Central memory CD8-positive, alpha-beta T cell (primary cell): ENCODE results near the gene PACRG.

ENCODE experiments used
- ATAC-seq: fragments of 150-1000 bp; cut with Tn5 transposase; replicated peaks from 2 replicates; pipeline ENCODE4 v1.10.0; 2022; ENCODE audit warnings: mild to moderate bottlenecking, moderate FRiP score, moderate number of reproducible peaks; ENCODE audit not compliant: poor library complexity, severe bottlenecking; ENCODE audit errors: extremely low read depth
- DNase-seq, 2 donors: peaks; one replicate each; pipeline ENCODE4 v3.0.0; 2021; ENCODE audit warnings: low spot score in 2 of 2
- H3K27ac Mint-ChIP-seq: one replicate; pipeline ENCODE4 v1.8.0; 2022; ENCODE audit warnings: low read depth, mild to moderate bottlenecking, moderate library complexity, mixed read lengths
- H3K27me3 Mint-ChIP-seq: one replicate; pipeline ENCODE4 v1.8.0; 2022; ENCODE audit warnings: mixed read lengths
- H3K36me3 Mint-ChIP-seq: one replicate; pipeline ENCODE4 v1.8.0; 2022; ENCODE audit warnings: mild to moderate bottlenecking, moderate library complexity, mixed read lengths; ENCODE audit not compliant: insufficient read depth
- H3K4me1 Mint-ChIP-seq: one replicate; pipeline ENCODE4 v1.8.0; 2022; ENCODE audit warnings: mixed read lengths
- H3K4me3 Mint-ChIP-seq: one replicate; pipeline ENCODE4 v1.8.0; 2022; ENCODE audit warnings: mild to moderate bottlenecking, moderate library complexity, mixed read lengths
- H3K9me3 Mint-ChIP-seq: one replicate; pipeline ENCODE4 v1.8.0; 2022; ENCODE audit warnings: mixed read lengths

The PACRG gene

DNA sequence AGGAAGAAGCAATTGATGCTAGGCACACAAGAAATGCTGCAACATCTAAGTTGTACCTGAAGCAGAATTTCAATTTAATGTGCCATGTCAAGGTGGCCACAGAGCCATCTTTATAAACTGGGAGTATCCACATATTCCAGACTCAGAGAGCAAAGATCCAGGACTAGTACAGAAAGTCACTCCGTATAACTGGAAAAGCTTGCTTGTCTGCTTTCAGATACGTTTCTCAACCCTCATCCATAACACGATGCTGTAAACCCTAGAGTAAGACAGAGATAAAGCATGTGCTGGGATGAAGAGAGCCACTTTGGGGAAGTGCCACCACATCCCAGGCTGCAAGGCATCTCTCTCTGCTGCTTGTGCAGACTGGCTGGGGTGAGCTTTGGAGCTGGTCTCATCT lies 134.7 kb downstream of the PACRG start:
- Mint-ChIP-seq H3K27me3 (no peaks in the 10 kb centered on the region), H3K4me1 (no peaks in the 10 kb centered on the region), H3K36me3 (no peaks in the 10 kb centered on the region), H3K9me3 (no peaks in the 10 kb centered on the region), H3K27ac (no peak overlapping the region), H3K4me3 (no peak overlapping the region)
- DNase-seq = no peak
- ATAC-seq = no peak

DNA sequence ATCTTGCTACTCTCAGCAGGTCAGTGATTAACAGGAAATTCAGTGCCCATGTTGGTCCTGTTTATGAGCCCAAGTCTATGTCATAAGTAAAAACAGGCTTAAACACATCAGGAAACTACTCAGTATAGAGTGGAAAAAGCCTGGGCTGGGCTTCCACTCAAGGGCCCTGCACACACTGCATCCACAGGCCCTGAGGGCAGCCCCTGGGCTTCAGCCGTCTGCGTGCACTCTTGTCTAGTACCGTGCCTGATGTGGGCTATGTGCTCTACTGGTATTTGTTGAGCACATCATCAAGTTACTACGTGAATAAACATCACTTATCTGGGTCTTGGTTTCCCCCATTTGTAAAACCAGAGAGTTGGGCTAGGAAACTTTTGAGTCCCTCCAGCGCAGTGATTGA lies 135.2 kb downstream of the PACRG start:
- no peak for DNase-seq
- Mint-ChIP-seq H3K27ac (no peak overlapping the region), H3K4me1 (no peaks in the 10 kb centered on the region), H3K4me3 (no peak overlapping the region), H3K36me3 (no peaks in the 10 kb centered on the region), H3K27me3 (no peaks in the 10 kb centered on the region), H3K9me3 (no peaks in the 10 kb centered on the region)
- no peak for ATAC-seq

DNA sequence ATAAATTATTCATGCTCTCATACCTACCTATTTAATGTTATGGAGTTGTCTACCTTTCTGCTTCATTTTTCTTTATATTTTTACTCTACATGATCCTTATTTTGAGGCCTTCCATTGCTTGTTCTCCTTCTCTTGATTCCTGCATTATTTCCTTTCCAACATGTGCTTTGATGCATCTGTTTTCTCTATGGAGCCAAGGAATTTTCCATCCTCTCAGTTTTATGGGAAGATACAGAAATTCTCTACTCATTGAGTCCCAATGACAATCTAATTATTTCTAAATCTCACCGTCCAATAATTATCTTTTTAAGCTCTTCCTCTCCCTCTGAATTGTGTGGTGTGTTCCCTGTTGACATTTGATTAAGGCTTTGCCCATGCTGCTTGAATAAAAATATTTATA lies 136.0 kb downstream of the PACRG start:
- no peak for ATAC-seq

DNA sequence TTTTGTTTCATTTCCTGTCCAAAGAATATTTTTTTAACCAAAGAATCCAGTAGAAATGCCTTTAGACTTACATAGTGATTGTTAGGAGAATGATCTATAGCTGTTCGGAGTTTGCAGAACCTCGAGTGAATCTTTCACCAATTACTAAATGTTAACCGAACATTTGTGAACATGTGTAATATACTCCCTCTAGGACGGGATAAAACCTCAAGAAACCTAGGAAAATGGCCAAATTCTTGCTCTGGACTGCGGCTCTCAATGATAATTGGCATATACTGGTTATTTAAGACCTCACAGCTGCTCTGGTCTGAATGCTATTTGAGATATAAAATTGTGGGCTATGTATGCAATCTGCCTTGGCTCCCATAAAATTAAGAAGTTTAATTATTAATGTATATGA lies 137.1 kb downstream of the PACRG start:
- Mint-ChIP-seq H3K27ac (no peak overlapping the region), H3K4me3 (no peak overlapping the region), H3K27me3 (no peaks in the 10 kb centered on the region), H3K4me1 (no peaks in the 10 kb centered on the region), H3K36me3 (no peaks in the 10 kb centered on the region), H3K9me3 (no peaks in the 10 kb centered on the region)
- DNase-seq (no peak), ATAC-seq (no peak)

More for the DNA sequence above, 136.0 kb downstream of the PACRG start:
- no peaks in the 10 kb centered on the region for H3K4me1 Mint-ChIP-seq
- no peak overlapping the region for H3K4me3 Mint-ChIP-seq
- H3K36me3 Mint-ChIP-seq = no peaks in the 10 kb centered on the region
- H3K9me3 Mint-ChIP-seq = no peaks in the 10 kb centered on the region
- H3K27me3 Mint-ChIP-seq = no peaks in the 10 kb centered on the region
- no peak overlapping the region for H3K27ac Mint-ChIP-seq
- DNase-seq = no peak

DNA sequence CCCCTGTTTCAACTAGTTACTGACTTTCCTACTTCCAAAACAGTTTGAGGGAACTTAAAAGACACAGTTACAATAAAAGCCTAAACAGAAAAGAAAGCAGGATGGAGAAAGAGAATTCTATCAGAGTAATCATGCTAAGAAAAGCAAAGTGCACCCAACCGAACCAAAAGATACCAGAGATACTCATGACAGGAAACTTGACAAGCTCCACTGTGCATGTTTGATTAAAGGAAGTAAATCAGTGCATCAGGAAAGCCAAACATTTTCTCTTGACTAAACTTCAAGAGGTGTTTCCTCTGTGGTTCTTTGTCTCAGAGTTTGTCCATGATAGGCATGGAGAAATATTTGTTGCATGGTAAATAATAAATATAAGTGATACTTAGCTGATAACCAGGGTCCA lies 138.9 kb downstream of the PACRG start:
- Mint-ChIP-seq H3K4me1 (no peaks in the 10 kb centered on the region), H3K9me3 (no peaks in the 10 kb centered on the region), H3K4me3 (no peak overlapping the region), H3K27me3 (no peaks in the 10 kb centered on the region), H3K36me3 (no peaks in the 10 kb centered on the region), H3K27ac (no peak overlapping the region)
- no peak for ATAC-seq
- DNase-seq = no peak

DNA sequence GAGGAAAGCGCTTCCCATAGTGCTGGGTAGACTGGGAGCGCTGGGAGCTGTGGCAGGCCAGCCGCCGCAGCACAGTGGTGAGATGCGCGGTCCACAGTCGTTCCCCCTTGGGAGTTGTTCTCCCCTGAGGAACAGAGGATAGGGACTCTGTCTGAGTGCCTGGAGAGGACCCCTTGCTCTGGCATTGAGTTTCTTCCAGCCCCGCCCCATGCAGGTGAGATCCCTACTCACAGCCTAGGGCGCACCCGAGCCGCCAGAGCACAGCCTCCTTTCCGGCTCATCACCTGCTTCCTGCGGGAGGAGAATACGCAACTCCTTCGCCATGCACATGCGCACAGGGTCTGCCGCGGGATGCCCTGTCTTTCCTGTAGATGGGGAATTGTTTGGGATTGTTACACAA lies 140.6 kb downstream of the PACRG start:
- H3K9me3 Mint-ChIP-seq = no peaks in the 10 kb centered on the region
- no peak for ATAC-seq
- H3K4me1 Mint-ChIP-seq = no peaks in the 10 kb centered on the region
- no peak overlapping the region for H3K4me3 Mint-ChIP-seq
- DNase-seq = no peak
- no peak overlapping the region for H3K27ac Mint-ChIP-seq
- H3K36me3 Mint-ChIP-seq = no peaks in the 10 kb centered on the region
- no peaks in the 10 kb centered on the region for H3K27me3 Mint-ChIP-seq

DNA sequence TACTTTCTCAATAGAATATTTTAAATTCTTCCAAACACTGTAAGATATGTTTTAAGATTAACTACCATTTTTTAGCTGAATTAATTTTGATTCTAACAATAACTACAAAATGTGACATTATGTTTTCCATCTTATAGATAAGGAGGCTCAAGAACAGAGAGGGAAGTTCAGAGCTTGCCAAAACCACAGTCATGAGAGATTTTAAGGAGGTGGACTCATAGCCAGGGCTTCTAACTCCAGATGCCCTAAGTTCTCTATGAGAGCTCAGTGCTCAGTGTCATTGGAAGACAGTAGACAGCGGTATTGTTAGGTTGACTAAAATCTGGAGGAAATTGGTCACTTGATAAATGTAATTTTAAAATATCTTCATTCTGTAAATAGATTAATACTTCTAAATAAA lies 144.2 kb downstream of the PACRG start:
- no peaks in the 10 kb centered on the region for H3K4me1 Mint-ChIP-seq
- no peak for DNase-seq
- H3K27me3 Mint-ChIP-seq = no peaks in the 10 kb centered on the region
- H3K4me3 Mint-ChIP-seq = no peak overlapping the region
- no peak for ATAC-seq
- H3K36me3 Mint-ChIP-seq = no peaks in the 10 kb centered on the region
- no peak overlapping the region for H3K27ac Mint-ChIP-seq
- no peaks in the 10 kb centered on the region for H3K9me3 Mint-ChIP-seq

DNA sequence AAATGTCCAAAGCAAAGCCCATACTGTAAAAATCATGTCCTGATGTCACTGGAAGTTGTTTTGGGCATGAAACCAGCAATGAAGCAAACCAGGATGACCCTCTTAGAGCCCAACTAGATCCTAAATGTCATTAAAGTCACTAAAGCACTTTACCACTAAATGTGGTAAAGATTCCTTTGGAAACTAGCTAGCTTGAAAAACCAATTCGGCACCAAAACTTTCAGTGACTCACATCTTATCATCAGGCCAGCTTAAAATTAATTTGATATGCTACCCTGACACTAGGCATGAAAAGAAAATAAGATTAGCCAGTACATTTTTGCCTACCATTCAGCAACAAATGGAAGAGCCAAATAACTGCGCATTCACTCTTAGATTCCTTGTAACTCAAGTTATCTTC lies 145.8 kb downstream of the PACRG start:
- ATAC-seq (no peak), DNase-seq (no peak)
- no peak overlapping the region for H3K27ac Mint-ChIP-seq
- H3K9me3 Mint-ChIP-seq = no peaks in the 10 kb centered on the region
- no peaks in the 10 kb centered on the region for H3K36me3 Mint-ChIP-seq
- H3K4me1 Mint-ChIP-seq = no peaks in the 10 kb centered on the region
- no peaks in the 10 kb centered on the region for H3K27me3 Mint-ChIP-seq
- H3K4me3 Mint-ChIP-seq = no peak overlapping the region

DNA sequence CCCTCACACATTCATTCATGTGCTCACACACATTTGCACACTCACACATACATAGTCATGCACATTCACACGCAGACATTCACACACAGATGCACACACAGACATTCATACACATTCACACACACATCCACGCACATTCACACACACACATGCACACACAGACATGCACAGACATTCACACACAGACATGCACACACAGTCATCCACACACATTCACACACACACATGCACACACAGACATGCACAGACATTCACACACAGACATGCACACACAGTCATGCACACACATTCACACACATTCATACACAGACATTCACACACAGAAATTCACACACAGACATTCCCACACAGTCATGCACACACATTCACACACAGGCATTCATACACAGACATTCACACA lies 147.3 kb downstream of the PACRG start:
- no peak overlapping the region for H3K4me3 Mint-ChIP-seq
- H3K4me1 Mint-ChIP-seq = no peaks in the 10 kb centered on the region
- H3K9me3 Mint-ChIP-seq = no peaks in the 10 kb centered on the region
- no peaks in the 10 kb centered on the region for H3K27me3 Mint-ChIP-seq
- no peak overlapping the region for H3K27ac Mint-ChIP-seq
- no peak for ATAC-seq
- H3K36me3 Mint-ChIP-seq = no peaks in the 10 kb centered on the region
- DNase-seq = no peak

DNA sequence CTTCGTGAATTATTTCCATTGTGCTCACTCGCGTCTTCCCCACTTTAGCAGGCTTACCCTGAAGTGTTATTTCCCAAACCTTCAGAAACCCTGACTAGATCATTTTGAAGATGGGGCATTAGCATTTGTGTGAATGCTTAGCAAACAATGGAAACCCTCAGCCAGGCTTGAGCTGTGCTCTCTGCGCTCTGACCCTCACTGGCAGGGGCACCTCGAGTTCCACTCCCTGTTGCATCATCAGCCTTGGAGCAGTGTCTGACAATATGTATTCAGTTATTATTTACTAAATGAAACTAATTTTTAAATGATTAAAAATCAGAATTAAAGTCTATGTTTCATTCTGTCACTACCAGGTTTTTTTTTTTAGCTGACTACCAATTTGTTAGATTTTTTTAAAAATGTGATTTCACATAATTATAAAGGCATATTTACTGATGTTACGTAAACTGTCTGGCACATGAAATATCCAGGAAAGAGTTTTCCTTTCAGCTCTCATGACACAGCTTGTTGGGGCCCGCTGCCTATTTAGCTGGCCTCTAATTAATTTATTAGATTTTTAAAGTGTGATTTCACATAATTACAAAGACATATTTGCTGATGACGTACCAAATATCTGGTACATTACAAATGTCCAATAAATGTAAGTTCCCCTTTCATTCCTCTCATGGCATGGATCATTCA lies 155.2 kb downstream of the PACRG start:
- Mint-ChIP-seq H3K36me3 (no peaks in the 10 kb centered on the region), H3K9me3 (peaks cover 5% of the 10 kb centered on the region), H3K27me3 (no peaks in the 10 kb centered on the region), H3K27ac (no peak overlapping the region), H3K4me1 (no peaks in the 10 kb centered on the region), H3K4me3 (no peak overlapping the region)
- ATAC-seq (no peak), DNase-seq (no peak)

DNA sequence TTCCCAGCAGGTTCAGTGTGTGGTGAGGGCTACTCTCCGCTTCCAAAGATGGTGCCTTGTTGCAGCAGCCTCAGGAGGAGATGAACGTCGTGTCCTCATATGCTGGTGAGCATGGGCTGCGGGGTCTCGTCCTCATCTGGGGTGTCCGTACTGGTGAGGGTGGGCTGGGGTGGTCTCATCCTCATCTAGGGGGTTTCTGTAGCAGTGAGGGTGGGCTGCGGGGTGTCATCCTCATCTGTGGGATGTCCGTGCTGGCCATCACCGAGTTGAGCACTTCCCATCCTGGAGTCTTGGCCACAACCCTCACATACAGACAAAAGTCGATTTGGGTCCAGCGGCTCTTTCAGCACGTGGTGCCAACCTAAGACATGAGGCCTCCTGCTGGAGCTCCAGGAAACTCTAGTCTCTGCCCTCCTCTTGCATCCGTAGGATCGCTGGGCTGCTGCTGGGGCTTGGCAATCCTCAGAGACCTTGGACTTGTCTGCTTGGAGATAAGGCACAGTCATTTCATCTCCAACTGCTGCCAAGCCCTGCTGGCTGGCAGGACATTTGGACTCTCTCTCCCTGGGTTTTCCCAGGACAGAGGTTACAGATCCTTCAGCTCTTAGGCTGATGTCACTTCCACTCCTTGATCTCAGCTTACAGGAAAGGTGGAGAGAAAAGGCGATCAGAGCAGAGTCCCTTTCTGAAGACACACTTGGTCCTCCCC lies 160.4 kb downstream of the PACRG start:
- H3K27me3 Mint-ChIP-seq = no peaks in the 10 kb centered on the region
- H3K4me1 Mint-ChIP-seq = no peaks in the 10 kb centered on the region
- peaks cover 2% of the 10 kb centered on the region for H3K36me3 Mint-ChIP-seq
- peaks cover 5% of the 10 kb centered on the region for H3K9me3 Mint-ChIP-seq
- no peak for ATAC-seq
- H3K27ac Mint-ChIP-seq = no peak overlapping the region
- no peak overlapping the region for H3K4me3 Mint-ChIP-seq
- no peak for DNase-seq

DNA sequence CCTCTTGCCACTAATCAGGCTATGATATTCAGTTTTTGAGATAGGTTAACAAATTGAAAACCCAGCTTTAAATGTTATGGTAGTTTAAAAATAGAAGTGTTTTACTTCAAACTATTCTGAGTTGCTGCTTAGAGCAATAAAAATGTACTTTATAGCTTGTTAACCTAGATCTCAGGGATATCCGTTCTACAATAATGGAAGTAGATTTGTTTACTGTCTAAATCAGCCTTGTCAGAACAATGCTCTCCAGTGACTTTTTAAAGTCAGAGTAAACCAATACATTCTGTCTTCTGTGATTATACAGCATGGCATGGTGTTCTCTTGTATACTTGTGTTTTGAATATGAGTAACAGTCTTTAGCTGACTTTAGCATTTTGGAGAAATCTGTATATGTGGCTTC lies 161.5 kb downstream of the PACRG start:
- no peaks in the 10 kb centered on the region for H3K4me1 Mint-ChIP-seq
- no peak overlapping the region for H3K27ac Mint-ChIP-seq
- DNase-seq (no peak), ATAC-seq (no peak)
- peaks cover 2% of the 10 kb centered on the region for H3K36me3 Mint-ChIP-seq
- H3K27me3 Mint-ChIP-seq = no peaks in the 10 kb centered on the region
- H3K4me3 Mint-ChIP-seq = no peak overlapping the region
- H3K9me3 Mint-ChIP-seq = peaks cover 5% of the 10 kb centered on the region

DNA sequence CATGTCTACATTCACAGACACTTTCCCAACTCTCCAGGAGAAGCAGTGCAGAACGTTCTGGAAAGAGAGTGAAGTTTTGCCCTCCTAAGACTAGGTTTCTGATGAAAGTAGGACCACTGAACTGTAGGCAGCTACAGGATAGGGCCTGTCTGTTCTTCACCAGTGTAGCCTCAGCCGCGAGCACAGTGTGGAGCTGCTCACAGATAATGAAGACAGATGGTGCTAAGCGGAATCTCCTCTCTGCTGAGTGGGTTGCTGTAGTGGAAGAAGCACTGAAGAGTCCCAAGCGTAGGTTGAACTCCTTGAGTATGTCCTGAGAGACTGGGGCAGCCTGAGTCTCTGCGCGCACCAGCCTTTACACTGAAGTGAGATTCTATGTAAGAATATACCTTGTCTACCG lies 170.2 kb downstream of the PACRG start:
- Mint-ChIP-seq H3K27ac (no peak overlapping the region), H3K9me3 (peaks cover 17% of the 10 kb centered on the region), H3K27me3 (peaks cover 12% of the 10 kb centered on the region), H3K36me3 (no peaks in the 10 kb centered on the region), H3K4me3 (no peak overlapping the region), H3K4me1 (no peaks in the 10 kb centered on the region)
- ATAC-seq = no peak
- DNase-seq = no peak
